ENCODE results near the gene PDE6A. TPM values are rescaled to one million over a fixed set of nuclear protein-coding genes. Genes with fewer than 3 reads are reported as not detected.

PDE6A gene
- polyA plus RNA-seq, 3 donors, result 0.01 TPM; not detected in 2

DNA sequence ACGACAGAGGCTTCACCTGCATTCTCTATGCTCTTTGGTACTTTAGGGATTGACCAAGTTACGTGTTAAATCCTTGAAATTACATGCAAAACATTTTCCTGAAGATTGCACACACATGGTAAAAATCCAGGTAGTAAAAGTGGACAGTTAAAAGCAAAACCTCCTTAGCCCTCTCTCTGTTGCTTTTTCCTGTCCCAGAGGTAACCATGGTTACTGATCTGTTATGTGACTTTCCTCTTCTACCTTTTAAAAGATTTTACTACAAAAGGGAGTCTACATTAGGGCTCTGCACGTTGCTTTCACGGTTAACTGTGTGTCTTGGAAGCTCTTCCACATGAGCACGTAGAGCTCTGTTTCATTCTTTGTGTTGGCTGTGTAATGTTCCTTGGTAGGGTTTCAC lies 117.5 kb downstream of the PDE6A start:
- H3K4me3 ChIP-seq (replicated peaks in 1 of 3; ENCODE audit: low read depth in 2 of 3, low read length in 3 of 3), result no peak overlapping the region
- H3K27me3 ChIP-seq (ENCODE audit: control insufficient read depth in 2 of 2, insufficient read depth in 2 of 2, low read length in 2 of 2), result no peaks in the 10 kb centered on the region
- 86% methylated on average over 1 of the region's 5 CpGs for WGBS (ENCODE audit: insufficient coverage)
- H3K9me3 Mint-ChIP-seq, result no peaks in the 10 kb centered on the region
- no peak overlapping the region for H2AFZ ChIP-seq (ENCODE audit: insufficient read depth, low read depth, low read length, poor library complexity, severe bottlenecking)
- H3K27me3 Mint-ChIP-seq (ENCODE audit: low read depth in 3 of 3), result no peaks in the 10 kb centered on the region
- peaks cover 65 to 95% of the 10 kb centered on the region in 2 donors for H3K36me3 ChIP-seq (replicated peaks in 1 of 2; ENCODE audit: control insufficient read depth in 1 of 2, insufficient read depth in 2 of 2, low read length in 2 of 2)
- H3K4me1 ChIP-seq (ENCODE audit: control insufficient read depth in 1 of 2, insufficient read depth in 2 of 2, low read length in 2 of 2), result peaks cover 0 to 2% of the 10 kb centered on the region in 2 donors
- H3K9ac ChIP-seq (ENCODE audit: insufficient read depth, low read length, poor library complexity, severe bottlenecking), result no peak overlapping the region
- peak overlapping the region in 1 of 2 donors; percentile 14 for H3K27ac ChIP-seq (ENCODE audit: low read depth in 1 of 2, low read length in 2 of 2)
- H3K4me2 ChIP-seq (replicated peaks; ENCODE audit: extremely low read depth, low read length, poor library complexity, severe bottlenecking), result no peak overlapping the region
- intact Hi-C loops (cut with micrococcal nuclease), result loop anchor here in 1 of 2 donors (5.0 to 10.0 kb wide), 2 partner anchors 92 to 170 kb away; partner anchors contain the start of gene PPARGC1B
- H3K36me3 Mint-ChIP-seq, result peaks cover 71 to 86% of the 10 kb centered on the region in 2 donors
- H3K27ac Mint-ChIP-seq, result peak overlapping the region in 2 of 7 donors; percentile 21 to 23
- H3K9me3 ChIP-seq (replicated peaks in 1 of 2; ENCODE audit: control insufficient read depth in 1 of 2, insufficient read depth in 1 of 2, low read length in 2 of 2), result no peaks in the 10 kb centered on the region
- no peak overlapping the region for H3K4me3 Mint-ChIP-seq
- peaks cover 4% of the 10 kb centered on the region for H3K4me1 Mint-ChIP-seq
- H3K79me2 ChIP-seq (ENCODE audit: insufficient read depth, low read length), result no peaks in the 10 kb centered on the region
- TF ChIP-seq, protein P1, sequence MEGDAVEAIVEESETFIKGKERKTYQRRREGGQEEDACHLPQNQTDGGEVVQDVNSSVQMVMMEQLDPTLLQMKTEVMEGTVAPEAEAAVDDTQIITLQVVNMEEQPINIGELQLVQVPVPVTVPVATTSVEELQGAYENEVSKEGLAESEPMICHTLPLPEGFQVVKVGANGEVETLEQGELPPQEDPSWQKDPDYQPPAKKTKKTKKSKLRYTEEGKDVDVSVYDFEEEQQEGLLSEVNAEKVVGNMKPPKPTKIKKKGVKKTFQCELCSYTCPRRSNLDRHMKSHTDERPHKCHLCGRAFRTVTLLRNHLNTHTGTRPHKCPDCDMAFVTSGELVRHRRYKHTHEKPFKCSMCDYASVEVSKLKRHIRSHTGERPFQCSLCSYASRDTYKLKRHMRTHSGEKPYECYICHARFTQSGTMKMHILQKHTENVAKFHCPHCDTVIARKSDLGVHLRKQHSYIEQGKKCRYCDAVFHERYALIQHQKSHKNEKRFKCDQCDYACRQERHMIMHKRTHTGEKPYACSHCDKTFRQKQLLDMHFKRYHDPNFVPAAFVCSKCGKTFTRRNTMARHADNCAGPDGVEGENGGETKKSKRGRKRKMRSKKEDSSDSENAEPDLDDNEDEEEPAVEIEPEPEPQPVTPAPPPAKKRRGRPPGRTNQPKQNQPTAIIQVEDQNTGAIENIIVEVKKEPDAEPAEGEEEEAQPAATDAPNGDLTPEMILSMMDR (IDR thresholded peaks at IDR 0.05), result no peak
- peaks cover 86% of the 10 kb centered on the region for H4K20me1 ChIP-seq (ENCODE audit: insufficient read depth, low read length)
- DNase-seq, result no peak

DNA sequence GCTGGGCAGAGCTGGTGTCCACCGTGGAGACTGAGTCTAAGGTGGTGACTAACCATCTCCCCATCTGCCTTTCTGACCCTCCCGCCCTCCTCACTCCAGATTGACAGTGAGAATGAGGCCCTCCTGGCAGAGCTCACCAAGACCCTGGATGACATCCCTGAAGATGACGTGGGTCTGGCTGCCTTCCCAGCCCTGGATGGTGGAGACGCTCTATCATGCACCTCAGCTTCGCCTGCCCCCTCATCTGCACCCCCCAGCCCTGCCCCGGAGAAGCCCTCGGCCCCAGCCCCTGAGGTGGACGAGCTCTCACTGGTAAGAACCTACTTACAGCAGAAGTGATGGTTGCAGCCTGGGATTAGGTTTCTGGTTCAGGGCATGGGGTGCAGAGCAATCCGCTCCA lies 118.0 kb downstream of the PDE6A start:
- Mint-ChIP-seq H3K27ac (peak overlapping the region in 2 of 7 donors; percentile 2 to 12), H3K4me3 (no peak overlapping the region), H3K9me3 (no peaks in the 10 kb centered on the region), H3K27me3 (ENCODE audit: low read depth in 3 of 3) (no peaks in the 10 kb centered on the region), H3K36me3 (peaks cover 73 to 87% of the 10 kb centered on the region in 2 donors), H3K4me1 (peaks cover 4% of the 10 kb centered on the region)
- H3K9ac ChIP-seq (ENCODE audit: insufficient read depth, low read length, poor library complexity, severe bottlenecking), result no peak overlapping the region
- H3K9me3 ChIP-seq (replicated peaks in 1 of 2; ENCODE audit: control insufficient read depth in 1 of 2, insufficient read depth in 1 of 2, low read length in 2 of 2), result no peaks in the 10 kb centered on the region
- TF ChIP-seq, protein P1 (IDR thresholded peaks at IDR 0.05), result no peak
- peaks cover 0 to 2% of the 10 kb centered on the region in 2 donors for H3K4me1 ChIP-seq (ENCODE audit: control insufficient read depth in 1 of 2, insufficient read depth in 2 of 2, low read length in 2 of 2)
- no peak overlapping the region for H2AFZ ChIP-seq (ENCODE audit: insufficient read depth, low read depth, low read length, poor library complexity, severe bottlenecking)
- intact Hi-C loops (cut with micrococcal nuclease), result loop anchor here in 1 of 2 donors (5.0 to 10.0 kb wide), 2 partner anchors 92 to 169 kb away; partner anchors contain the start of gene PPARGC1B
- H4K20me1 ChIP-seq (ENCODE audit: insufficient read depth, low read length), result peaks cover 90% of the 10 kb centered on the region
- DNase-seq, result no peak
- H3K4me3 ChIP-seq (replicated peaks in 1 of 3; ENCODE audit: low read depth in 2 of 3, low read length in 3 of 3), result no peak overlapping the region
- no peaks in the 10 kb centered on the region for H3K27me3 ChIP-seq (ENCODE audit: control insufficient read depth in 2 of 2, insufficient read depth in 2 of 2, low read length in 2 of 2)
- H3K27ac ChIP-seq (ENCODE audit: low read depth in 1 of 2, low read length in 2 of 2), result no peak overlapping the region
- 100% methylated on average over 3 of the region's 9 CpGs for WGBS (ENCODE audit: insufficient coverage)
- H3K4me2 ChIP-seq (replicated peaks; ENCODE audit: extremely low read depth, low read length, poor library complexity, severe bottlenecking), result no peak overlapping the region
- H3K36me3 ChIP-seq (replicated peaks in 1 of 2; ENCODE audit: control insufficient read depth in 1 of 2, insufficient read depth in 2 of 2, low read length in 2 of 2), result peaks cover 68 to 95% of the 10 kb centered on the region in 2 donors
- no peaks in the 10 kb centered on the region for H3K79me2 ChIP-seq (ENCODE audit: insufficient read depth, low read length)

Data from CD14-positive monocyte (primary cell).